Measurements from ENCODE around the gene STAG1.

STAG1 gene

GRCh38 chr3:136330900-136331299, 421.3 kb downstream of the STAG1 start:
- Histone ChIP-seq H3K23ac (ENCODE audit: low read length) (no peak overlapping the region), H2AK5ac (ENCODE audit: low read length) (no peak overlapping the region), H2BK15ac (replicated peaks; ENCODE audit: low read depth) (no peak overlapping the region), H2BK5ac (ENCODE audit: low read length) (no peak overlapping the region), H4K5ac (ENCODE audit: low read length) (no peak overlapping the region), H3K79me2 (ENCODE audit: control insufficient read depth, insufficient read depth, low read length) (no peaks in the 10 kb centered on the region), H3K4me2 (ENCODE audit: low read length) (no peak overlapping the region), H3K27me3 (ENCODE audit: insufficient read depth, low read length, poor library complexity) (no peaks in the 10 kb centered on the region), H3K9ac (ENCODE audit: low read length) (no peak overlapping the region), H3K56ac (ENCODE audit: low read length) (no peak overlapping the region), H3K4me3 (ENCODE audit: low read length) (no peak overlapping the region), H3K4me1 (ENCODE audit: control insufficient read depth, low read depth, low read length) (no peaks in the 10 kb centered on the region), H3K27ac (ENCODE audit: low read depth, low read length) (no peak overlapping the region), H3K18ac (ENCODE audit: low read length) (no peak overlapping the region), H3K36me3 (ENCODE audit: control insufficient read depth, insufficient read depth, low read length) (peaks cover 3% of the 10 kb centered on the region), H3K79me1 (ENCODE audit: low read length) (no peaks in the 10 kb centered on the region), H3K4ac (ENCODE audit: low read depth, low read length) (no peak overlapping the region), H2BK120ac (ENCODE audit: low read depth, low read length) (no peak overlapping the region), H4K8ac (ENCODE audit: low read depth, low read length) (no peak overlapping the region)
- DNase-seq, result no peak
- WGBS (ENCODE audit: extremely low coverage, insufficient coverage, low lambda C conversion rate), result no CpG with 5 or more reads among the region's 5 CpGs

- no CpG with 5 or more reads among the region's 5 CpGs for WGBS (ENCODE audit: extremely low coverage, insufficient coverage, low lambda C conversion rate)
- H4K5ac ChIP-seq (ENCODE audit: low read length), result no peak overlapping the region
- H3K9ac ChIP-seq (ENCODE audit: low read length), result no peak overlapping the region
- no peaks in the 10 kb centered on the region for H3K27me3 ChIP-seq (ENCODE audit: insufficient read depth, low read length, poor library complexity)
- H3K4me3 ChIP-seq (ENCODE audit: low read length), result no peak overlapping the region
- no peaks in the 10 kb centered on the region for H3K36me3 ChIP-seq (ENCODE audit: control insufficient read depth, insufficient read depth, low read length)
- no peak overlapping the region for H2BK5ac ChIP-seq (ENCODE audit: low read length)
- H2AK5ac ChIP-seq (ENCODE audit: low read length), result no peak overlapping the region
- H2BK120ac ChIP-seq (ENCODE audit: low read depth, low read length), result no peak overlapping the region
- DNase-seq, result no peak
- H3K56ac ChIP-seq (ENCODE audit: low read length), result no peak overlapping the region
- H3K18ac ChIP-seq (ENCODE audit: low read length), result no peak overlapping the region
- no peak overlapping the region for H3K23ac ChIP-seq (ENCODE audit: low read length)
- no peaks in the 10 kb centered on the region for H3K4me1 ChIP-seq (ENCODE audit: control insufficient read depth, low read depth, low read length)
- no peak overlapping the region for H3K4ac ChIP-seq (ENCODE audit: low read depth, low read length)
- no peak overlapping the region for H2BK15ac ChIP-seq (replicated peaks; ENCODE audit: low read depth)
- H3K79me1 ChIP-seq (ENCODE audit: low read length), result no peaks in the 10 kb centered on the region
- no peak overlapping the region for H4K8ac ChIP-seq (ENCODE audit: low read depth, low read length)
- H3K79me2 ChIP-seq (ENCODE audit: control insufficient read depth, insufficient read depth, low read length), result no peaks in the 10 kb centered on the region
- no peak overlapping the region for H3K27ac ChIP-seq (ENCODE audit: low read depth, low read length)
- no peak overlapping the region for H3K4me2 ChIP-seq (ENCODE audit: low read length)
Measured at GRCh38 chr3:136329593-136329992, 422.6 kb downstream of the STAG1 start.

GRCh38 chr3:136327671-136328070, 424.5 kb downstream of the STAG1 start:
- Histone ChIP-seq H3K56ac (ENCODE audit: low read length) (no peak overlapping the region), H3K36me3 (ENCODE audit: control insufficient read depth, insufficient read depth, low read length) (no peaks in the 10 kb centered on the region)
- no CpG with 5 or more reads among the region's 5 CpGs for WGBS (ENCODE audit: extremely low coverage, insufficient coverage, low lambda C conversion rate)

GRCh38 chr3:136326316-136326715, 425.9 kb downstream of the STAG1 start:
- Histone ChIP-seq H3K23ac (ENCODE audit: low read length) (no peak overlapping the region), H3K4ac (ENCODE audit: low read depth, low read length) (no peak overlapping the region), H3K79me1 (ENCODE audit: low read length) (no peaks in the 10 kb centered on the region), H3K4me2 (ENCODE audit: low read length) (no peak overlapping the region), H3K18ac (ENCODE audit: low read length) (no peak overlapping the region), H2BK5ac (ENCODE audit: low read length) (no peak overlapping the region), H3K36me3 (ENCODE audit: control insufficient read depth, insufficient read depth, low read length) (no peaks in the 10 kb centered on the region), H3K27ac (ENCODE audit: low read depth, low read length) (no peak overlapping the region), H3K79me2 (ENCODE audit: control insufficient read depth, insufficient read depth, low read length) (no peaks in the 10 kb centered on the region), H2BK120ac (ENCODE audit: low read depth, low read length) (no peak overlapping the region), H3K4me3 (ENCODE audit: low read length) (no peak overlapping the region), H4K8ac (ENCODE audit: low read depth, low read length) (no peak overlapping the region), H2BK15ac (replicated peaks; ENCODE audit: low read depth) (no peak overlapping the region), H2AK5ac (ENCODE audit: low read length) (no peak overlapping the region), H3K27me3 (ENCODE audit: insufficient read depth, low read length, poor library complexity) (no peaks in the 10 kb centered on the region), H4K5ac (ENCODE audit: low read length) (no peak overlapping the region), H3K9ac (ENCODE audit: low read length) (no peak overlapping the region), H3K56ac (ENCODE audit: low read length) (no peak overlapping the region), H3K4me1 (ENCODE audit: control insufficient read depth, low read depth, low read length) (no peaks in the 10 kb centered on the region)
- WGBS (ENCODE audit: extremely low coverage, insufficient coverage, low lambda C conversion rate), result no CpG with 5 or more reads among the region's 5 CpGs
- no peak for DNase-seq

More at GRCh38 chr3:136327671-136328070, 424.5 kb downstream of the STAG1 start:
- H3K4me3 ChIP-seq (ENCODE audit: low read length), result no peak overlapping the region
- H2BK15ac ChIP-seq (replicated peaks; ENCODE audit: low read depth), result no peak overlapping the region
- H3K23ac ChIP-seq (ENCODE audit: low read length), result no peak overlapping the region
- H4K5ac ChIP-seq (ENCODE audit: low read length), result no peak overlapping the region
- no peaks in the 10 kb centered on the region for H3K27me3 ChIP-seq (ENCODE audit: insufficient read depth, low read length, poor library complexity)
- H3K79me2 ChIP-seq (ENCODE audit: control insufficient read depth, insufficient read depth, low read length), result no peaks in the 10 kb centered on the region
- no peak overlapping the region for H3K27ac ChIP-seq (ENCODE audit: low read depth, low read length)
- no peak overlapping the region for H3K9ac ChIP-seq (ENCODE audit: low read length)
- H3K79me1 ChIP-seq (ENCODE audit: low read length), result no peaks in the 10 kb centered on the region
- H4K8ac ChIP-seq (ENCODE audit: low read depth, low read length), result no peak overlapping the region
- no peak overlapping the region for H2BK120ac ChIP-seq (ENCODE audit: low read depth, low read length)
- H3K4me1 ChIP-seq (ENCODE audit: control insufficient read depth, low read depth, low read length), result no peaks in the 10 kb centered on the region
- no peak overlapping the region for H2BK5ac ChIP-seq (ENCODE audit: low read length)
- DNase-seq, result no peak
- H3K4me2 ChIP-seq (ENCODE audit: low read length), result no peak overlapping the region
- H2AK5ac ChIP-seq (ENCODE audit: low read length), result no peak overlapping the region
- no peak overlapping the region for H3K4ac ChIP-seq (ENCODE audit: low read depth, low read length)
- no peak overlapping the region for H3K18ac ChIP-seq (ENCODE audit: low read length)

GRCh38 chr3:136311968-136312367, 440.2 kb downstream of the STAG1 start:
- H3K27ac ChIP-seq (ENCODE audit: low read depth, low read length), result no peak overlapping the region
- no peak overlapping the region for H2BK5ac ChIP-seq (ENCODE audit: low read length)
- no peak overlapping the region for H3K4me3 ChIP-seq (ENCODE audit: low read length)
- no CpG with 5 or more reads among the region's 5 CpGs for WGBS (ENCODE audit: extremely low coverage, insufficient coverage, low lambda C conversion rate)
- H3K18ac ChIP-seq (ENCODE audit: low read length), result no peak overlapping the region
- no peak overlapping the region for H3K4ac ChIP-seq (ENCODE audit: low read depth, low read length)
- H3K79me2 ChIP-seq (ENCODE audit: control insufficient read depth, insufficient read depth, low read length), result no peaks in the 10 kb centered on the region
- DNase-seq, result no peak
- H2BK15ac ChIP-seq (replicated peaks; ENCODE audit: low read depth), result no peak overlapping the region
- no peaks in the 10 kb centered on the region for H3K79me1 ChIP-seq (ENCODE audit: low read length)
- H4K8ac ChIP-seq (ENCODE audit: low read depth, low read length), result no peak overlapping the region
- no peaks in the 10 kb centered on the region for H3K36me3 ChIP-seq (ENCODE audit: control insufficient read depth, insufficient read depth, low read length)
- no peak overlapping the region for H3K23ac ChIP-seq (ENCODE audit: low read length)
- no peak overlapping the region for H3K56ac ChIP-seq (ENCODE audit: low read length)
- no peak overlapping the region for H2BK120ac ChIP-seq (ENCODE audit: low read depth, low read length)
- no peak overlapping the region for H3K9ac ChIP-seq (ENCODE audit: low read length)
- H2AK5ac ChIP-seq (ENCODE audit: low read length), result no peak overlapping the region
- no peaks in the 10 kb centered on the region for H3K4me1 ChIP-seq (ENCODE audit: control insufficient read depth, low read depth, low read length)
- H3K27me3 ChIP-seq (ENCODE audit: insufficient read depth, low read length, poor library complexity), result no peaks in the 10 kb centered on the region
- no peak overlapping the region for H3K4me2 ChIP-seq (ENCODE audit: low read length)
- no peak overlapping the region for H4K5ac ChIP-seq (ENCODE audit: low read length)

- H3K4me2 ChIP-seq (ENCODE audit: low read length), result no peak overlapping the region
- no peak overlapping the region for H2AK5ac ChIP-seq (ENCODE audit: low read length)
- H3K4me3 ChIP-seq (ENCODE audit: low read length), result no peak overlapping the region
- H3K18ac ChIP-seq (ENCODE audit: low read length), result no peak overlapping the region
- no peak overlapping the region for H3K56ac ChIP-seq (ENCODE audit: low read length)
- no peak overlapping the region for H2BK120ac ChIP-seq (ENCODE audit: low read depth, low read length)
- H2BK15ac ChIP-seq (replicated peaks; ENCODE audit: low read depth), result no peak overlapping the region
- H3K79me1 ChIP-seq (ENCODE audit: low read length), result no peaks in the 10 kb centered on the region
- H3K23ac ChIP-seq (ENCODE audit: low read length), result no peak overlapping the region
- DNase-seq, result no peak
- no peaks in the 10 kb centered on the region for H3K4me1 ChIP-seq (ENCODE audit: control insufficient read depth, low read depth, low read length)
- no peak overlapping the region for H3K27ac ChIP-seq (ENCODE audit: low read depth, low read length)
- no peak overlapping the region for H3K9ac ChIP-seq (ENCODE audit: low read length)
- no peak overlapping the region for H4K5ac ChIP-seq (ENCODE audit: low read length)
- H3K79me2 ChIP-seq (ENCODE audit: control insufficient read depth, insufficient read depth, low read length), result no peaks in the 10 kb centered on the region
- H3K36me3 ChIP-seq (ENCODE audit: control insufficient read depth, insufficient read depth, low read length), result no peaks in the 10 kb centered on the region
- WGBS (ENCODE audit: extremely low coverage, insufficient coverage, low lambda C conversion rate), result no CpG with 5 or more reads among the region's 2 CpGs
- no peak overlapping the region for H3K4ac ChIP-seq (ENCODE audit: low read depth, low read length)
- H4K8ac ChIP-seq (ENCODE audit: low read depth, low read length), result no peak overlapping the region
- no peaks in the 10 kb centered on the region for H3K27me3 ChIP-seq (ENCODE audit: insufficient read depth, low read length, poor library complexity)
- no peak overlapping the region for H2BK5ac ChIP-seq (ENCODE audit: low read length)
Measured at GRCh38 chr3:136311261-136311660, 440.9 kb downstream of the STAG1 start.
